NCI-H2029 (cell line): ENCODE measurements around the gene ALOXE3.

Source experiments
- DNase-seq: peaks from one replicate; lab custom pipeline; 2025; lab: John Stamatoyannopoulos, UW

Gene ALOXE3

DNA sequence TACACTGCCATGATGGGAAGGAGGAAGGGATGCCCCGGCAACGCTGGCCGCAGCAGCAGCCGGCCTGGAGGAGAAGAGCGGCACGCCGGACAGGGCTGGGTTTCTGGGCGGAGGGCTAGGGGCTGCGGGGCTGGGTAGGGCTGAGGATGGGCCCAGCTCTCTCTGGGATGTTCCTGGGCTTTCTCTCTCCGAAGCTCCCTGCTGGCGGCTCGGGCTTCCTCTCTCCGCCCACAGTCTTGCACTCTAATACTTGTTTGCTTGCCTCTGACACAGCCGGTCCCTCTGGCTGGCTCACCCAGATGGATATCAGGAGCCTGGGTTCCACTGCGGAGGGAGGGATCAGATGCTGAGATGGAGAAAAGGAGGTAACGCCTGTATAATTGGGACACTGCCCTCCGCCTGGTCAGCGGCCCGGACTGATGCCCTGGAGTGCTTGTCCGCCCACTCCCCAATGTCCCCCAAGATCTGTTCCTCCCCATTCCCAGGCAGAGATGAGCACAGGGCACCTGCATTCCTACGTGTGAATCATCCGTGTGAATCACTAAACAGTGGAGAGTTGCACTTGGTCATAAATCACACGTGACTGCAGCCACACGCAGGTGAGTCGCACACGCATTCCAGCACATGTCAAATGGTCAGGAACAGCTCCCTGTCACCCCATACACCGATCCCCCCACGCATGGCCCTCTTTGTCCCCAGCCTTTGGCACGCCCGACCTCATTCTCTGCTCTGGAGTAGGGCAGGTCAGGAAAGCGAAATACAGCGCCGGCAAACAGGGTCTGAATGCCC is at the start of gene ALOXE3:
TSS of gene ALOXE3 (minus strand) at position 535 of the 789 bp plus-strand sequence. CDS start at position 11, 524 bp downstream.
- no peak for DNase-seq

DNA sequence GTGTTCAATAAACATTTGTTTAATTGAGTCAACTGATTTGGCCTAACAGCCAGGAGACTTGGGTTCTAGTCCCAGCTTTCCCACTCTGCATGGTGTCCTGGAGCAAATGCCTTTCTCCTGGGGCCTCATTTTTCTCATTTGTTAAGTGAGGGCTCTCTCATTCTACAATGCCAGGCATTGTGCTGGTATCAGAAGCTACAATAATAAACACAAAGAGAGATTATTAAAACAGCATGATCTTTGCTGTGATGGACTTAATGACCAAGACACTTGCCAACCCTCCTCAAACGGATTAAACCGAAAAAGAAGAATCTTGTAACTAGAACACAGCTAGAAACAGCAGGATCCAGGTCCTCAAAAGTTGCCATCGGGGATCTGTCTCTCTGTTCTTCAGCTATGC is 49.2 kb upstream of the ALOXE3 start:
- no peak for DNase-seq

DNA sequence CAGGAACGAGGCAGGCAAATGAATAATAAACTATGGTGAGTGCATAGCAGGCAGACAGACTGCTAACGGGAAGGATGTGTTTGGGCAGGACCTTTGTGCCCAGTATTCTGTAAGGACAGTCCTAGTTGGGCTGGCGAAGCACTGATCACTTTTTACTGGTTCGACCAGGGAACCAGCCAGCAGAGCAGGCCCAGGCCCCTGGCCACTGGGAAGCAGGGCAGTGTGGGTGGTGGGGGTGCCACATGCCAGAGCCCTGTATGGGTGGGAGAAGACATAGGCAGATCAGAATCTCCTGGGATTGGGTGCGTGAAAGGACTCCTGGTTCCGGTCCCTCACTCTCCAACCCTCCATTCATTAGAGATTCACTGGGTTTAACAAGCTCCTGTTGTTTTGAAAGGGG is 48.4 kb upstream of the ALOXE3 start:
- no peak for DNase-seq

DNA sequence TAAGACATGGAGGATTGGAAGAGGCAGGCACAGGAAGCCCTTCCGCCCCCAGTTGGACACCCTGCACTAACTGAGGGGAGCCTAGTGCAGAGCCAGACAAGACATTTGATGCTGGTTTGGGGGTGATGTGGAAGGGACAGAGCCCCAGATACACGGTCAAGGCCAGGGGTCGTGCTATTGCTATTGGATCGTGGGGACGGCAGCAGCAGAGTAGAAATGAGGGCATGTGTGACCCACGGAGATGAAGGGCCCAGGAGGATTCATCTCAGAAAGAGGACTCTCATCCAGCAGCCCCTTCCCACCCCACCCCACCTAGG is 46.5 kb upstream of the ALOXE3 start:
- DNase-seq = no peak

DNA sequence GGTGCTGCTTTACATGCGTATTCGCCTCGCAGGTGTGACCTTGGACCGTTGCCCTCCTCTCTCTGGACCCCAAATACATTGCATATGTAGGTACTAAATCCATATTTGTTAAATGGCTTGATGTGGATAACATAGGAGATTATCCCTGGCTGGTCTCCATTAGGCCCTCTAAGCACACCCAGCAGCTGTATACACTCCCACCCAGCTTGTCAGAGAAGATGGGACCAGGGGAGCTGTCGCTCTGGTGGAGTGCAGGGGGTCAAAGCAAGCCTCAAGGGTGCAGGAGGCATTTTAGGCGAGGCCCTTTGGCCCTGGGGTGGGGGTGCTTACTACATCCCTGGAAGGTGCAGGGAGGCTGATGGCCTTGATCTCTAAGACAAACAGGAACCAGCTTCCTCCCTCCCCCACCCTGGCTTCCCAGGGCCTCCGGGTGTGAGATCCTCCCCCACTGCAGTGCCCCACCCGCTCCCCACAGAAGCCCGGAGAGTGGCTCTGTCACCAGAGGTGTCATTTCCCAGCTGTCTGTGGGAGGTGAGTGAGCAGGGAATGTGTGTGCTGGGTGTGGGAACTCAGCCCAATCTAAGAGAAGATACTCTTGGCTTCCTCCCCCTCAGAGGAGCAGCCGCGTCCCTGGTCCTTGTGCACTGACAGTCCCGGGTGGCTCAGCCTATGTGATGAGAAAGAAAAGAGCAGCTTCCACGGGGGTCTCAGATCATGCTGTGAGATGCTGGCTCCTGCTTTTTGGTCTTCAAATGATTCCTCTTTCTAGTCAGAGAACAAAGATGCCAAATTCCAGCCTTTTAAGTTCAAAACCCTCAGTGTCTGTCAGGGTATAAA is 45.9 kb upstream of the ALOXE3 start:
- DNase-seq = no peak

DNA sequence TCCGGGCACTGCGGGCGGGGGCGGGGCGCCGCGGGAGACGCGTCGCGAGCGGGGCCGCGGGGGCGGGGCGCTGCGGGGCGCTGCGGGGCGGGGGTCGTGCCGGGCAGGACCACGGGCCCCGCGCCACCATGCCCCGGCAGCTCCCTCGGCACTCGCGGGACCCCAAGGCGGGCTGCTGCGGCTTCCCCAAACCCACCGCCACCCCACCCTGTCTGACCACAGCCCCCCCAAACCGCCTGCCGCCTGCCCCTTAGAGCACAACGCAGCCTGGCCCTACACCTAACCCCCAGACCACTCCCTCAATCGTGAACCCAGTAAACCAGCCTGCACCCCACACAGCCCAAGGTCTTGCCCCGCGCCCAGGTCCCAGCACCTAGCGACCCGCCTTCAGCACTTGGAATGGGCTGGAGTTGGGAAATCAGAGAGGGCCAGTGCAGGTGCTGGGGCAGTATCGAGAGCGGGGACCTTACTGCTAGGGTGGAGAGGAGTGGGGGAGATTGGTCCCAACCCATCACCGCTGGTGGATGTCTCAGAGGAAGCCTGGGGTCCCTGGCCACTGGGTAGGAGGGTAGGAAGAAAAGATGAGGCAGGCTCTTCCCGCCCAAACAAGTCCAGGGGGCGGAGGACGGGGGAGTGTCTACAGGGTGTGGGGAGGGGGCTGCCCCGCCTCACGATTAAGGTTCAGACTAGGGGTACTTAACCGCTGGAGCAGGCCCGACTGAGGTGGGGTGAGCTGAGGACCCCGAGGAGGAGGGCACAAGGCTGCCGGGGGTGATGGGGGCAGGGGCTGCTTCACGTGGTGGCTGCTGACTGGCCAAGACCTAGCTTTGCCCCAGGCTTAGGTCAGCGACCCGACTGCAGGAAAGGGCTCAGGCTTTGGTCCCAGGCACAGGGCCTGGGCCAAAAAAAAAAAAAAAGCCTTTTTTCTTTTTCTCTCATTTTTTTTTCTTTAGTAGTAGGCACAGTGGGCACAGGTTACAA is 45.0 kb upstream of the ALOXE3 start:
- no peak for DNase-seq

DNA sequence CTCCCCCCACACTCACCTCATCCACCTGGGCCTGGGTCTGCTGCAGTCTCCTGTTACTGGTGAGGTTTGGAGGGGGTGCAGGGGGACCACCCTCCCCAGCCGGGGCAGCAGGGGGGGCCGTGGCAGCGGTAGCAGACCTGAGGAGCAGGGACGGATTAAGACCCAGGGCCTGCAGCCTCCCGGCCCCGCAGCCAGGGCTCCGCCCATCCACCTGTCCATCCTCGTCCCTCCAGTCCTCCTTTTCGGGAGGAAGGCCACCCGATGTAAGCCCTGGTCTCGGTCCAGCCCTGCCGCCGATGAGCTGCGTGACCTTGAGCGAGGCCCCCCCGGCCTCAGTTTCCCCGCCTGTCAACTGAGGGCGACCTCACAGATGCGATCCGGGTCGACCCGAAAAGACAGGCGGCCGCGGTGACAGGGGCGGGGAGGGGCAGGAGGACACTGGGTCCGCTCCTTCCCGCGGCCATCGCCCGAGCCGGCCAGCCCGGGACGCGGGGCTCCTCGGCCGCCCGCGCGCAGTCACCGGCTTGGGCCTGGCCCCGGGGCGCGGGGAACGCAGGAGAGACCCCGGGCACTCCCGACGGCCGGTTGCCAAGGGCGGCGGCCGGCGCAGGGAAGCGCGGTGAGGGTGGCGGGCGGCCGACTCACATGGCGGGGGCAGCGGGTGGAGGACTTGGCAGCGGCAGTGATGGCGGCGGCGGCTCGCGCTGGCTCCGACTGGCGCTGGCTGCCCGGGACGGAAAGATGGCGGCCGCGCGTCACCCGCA is 44.1 kb upstream of the ALOXE3 start, which contains the start of gene VAMP2:
TSS of gene VAMP2 (minus strand) at position 716 of the 764 bp plus-strand sequence. CDS start at position 647, 69 bp downstream.
- DNase-seq = peak; percentile 44

DNA sequence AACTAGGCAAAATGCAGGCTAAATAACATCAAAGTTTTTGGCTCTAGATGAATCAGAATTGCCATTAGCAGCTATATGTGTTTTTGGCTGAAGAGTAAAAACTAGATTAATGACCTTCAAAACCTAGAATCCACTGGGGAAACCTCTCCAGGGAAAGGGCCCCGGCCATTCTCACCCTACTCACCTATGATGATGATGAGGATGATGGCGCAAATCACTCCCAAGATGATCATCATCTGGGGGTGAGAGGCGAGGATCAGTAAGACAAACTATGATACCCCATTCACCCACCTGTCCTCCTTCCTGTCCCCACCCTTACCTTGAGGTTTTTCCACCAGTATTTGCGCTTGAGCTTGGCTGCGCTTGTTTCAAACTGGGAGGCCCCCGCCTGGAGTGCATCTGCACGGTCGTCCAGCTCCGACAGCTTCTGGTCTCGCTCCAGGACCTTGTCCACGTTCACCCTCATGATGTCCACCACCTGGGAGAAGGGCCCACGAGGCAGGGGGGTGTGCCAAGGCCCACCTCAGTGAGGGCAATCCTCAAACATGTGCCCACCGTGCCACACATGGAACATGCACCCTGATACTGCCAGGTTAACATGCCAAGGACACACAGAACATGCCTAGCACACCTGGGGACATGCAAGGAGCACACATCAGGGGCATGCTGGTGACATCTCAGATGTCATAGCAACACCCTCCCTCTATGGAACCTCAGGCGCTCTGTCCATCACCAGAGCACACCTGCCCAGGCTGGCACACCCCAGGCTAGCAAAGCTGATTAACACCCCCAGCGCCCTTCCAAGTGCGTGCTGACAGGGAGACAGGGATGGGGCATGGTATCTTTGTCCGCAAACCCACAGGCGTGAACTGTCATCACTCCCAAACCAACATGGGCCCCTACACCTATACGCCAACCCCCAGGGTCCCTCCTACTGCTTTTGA is 43.2 kb upstream of the ALOXE3 start:
- DNase-seq = no peak

DNA sequence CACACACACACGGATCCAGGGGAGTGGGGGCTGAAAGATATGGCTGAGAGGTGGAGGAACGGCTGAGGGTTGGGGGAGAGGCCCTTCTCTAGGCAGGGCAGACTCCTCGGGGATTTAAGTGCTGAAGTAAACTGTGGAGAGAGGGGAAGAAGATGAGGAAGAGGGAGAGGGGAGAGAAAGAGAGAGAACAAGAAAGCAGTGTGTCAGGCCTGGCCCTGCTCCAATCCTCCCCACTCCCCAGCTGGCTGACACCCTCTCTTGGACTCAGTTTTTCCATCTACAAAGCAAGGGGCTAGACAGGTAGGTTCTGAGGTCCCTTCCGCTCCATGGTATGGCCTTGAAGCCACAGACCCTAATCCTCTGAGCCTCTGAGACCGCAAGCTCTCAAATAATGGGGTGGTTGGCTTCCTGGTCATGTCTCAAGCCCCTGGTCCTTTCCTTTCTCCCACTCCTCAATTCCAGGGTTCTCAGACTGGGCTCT is 42.5 kb upstream of the ALOXE3 start:
- DNase-seq = no peak

DNA sequence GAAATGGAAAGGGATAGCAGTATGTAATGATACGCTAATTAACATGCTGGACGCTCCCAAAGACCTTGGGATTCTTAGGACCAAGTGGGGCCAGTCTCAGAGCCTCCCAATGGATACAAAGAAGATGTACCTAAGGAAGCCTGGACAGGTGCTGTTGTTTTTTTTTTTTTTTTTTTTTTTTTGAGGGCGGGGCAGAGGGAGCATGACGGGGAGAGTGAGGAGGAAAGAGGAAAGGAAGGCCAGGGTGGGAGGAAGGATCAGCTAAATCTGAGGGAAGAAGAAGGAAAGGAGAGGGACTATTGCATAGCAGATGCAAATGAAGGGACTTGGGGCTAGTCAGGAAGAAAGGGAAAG is 41.9 kb upstream of the ALOXE3 start:
- no peak for DNase-seq

DNA sequence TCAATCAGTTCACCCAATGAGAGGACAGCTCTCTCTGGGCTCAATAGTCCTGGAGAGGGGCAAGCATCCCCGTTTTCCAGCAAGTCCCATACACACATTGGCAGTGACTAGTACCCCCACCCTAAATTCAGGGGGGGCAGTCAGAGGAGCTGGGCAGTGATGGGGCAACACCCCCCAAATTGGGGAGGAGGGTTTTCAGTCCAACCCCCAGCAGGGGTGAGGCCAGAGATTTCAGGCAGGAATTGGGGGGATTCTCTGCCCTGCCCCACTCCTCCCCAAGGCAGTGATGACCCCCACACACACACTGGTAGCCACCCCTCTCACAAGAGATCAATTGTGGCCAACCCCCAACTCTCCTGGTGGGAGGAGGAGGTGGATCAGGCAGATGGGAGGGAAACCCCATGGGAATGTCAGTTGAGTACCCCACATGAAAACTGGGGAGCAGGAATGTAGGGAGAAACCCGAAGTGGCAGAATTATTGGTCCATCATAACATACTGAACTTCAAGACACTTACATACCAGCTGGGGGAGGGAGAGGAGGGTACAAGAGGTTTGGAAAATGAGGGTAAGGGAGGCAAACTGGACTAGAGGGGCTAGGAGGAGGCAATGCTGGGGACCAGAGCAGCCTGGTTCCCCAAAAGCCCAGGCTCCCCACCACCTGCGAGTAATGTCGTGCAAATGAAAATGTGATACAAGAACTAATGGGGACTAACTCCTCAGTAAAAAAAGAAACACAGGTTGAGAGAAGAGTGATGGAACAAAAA is 41.3 kb upstream of the ALOXE3 start:
- no peak for DNase-seq

DNA sequence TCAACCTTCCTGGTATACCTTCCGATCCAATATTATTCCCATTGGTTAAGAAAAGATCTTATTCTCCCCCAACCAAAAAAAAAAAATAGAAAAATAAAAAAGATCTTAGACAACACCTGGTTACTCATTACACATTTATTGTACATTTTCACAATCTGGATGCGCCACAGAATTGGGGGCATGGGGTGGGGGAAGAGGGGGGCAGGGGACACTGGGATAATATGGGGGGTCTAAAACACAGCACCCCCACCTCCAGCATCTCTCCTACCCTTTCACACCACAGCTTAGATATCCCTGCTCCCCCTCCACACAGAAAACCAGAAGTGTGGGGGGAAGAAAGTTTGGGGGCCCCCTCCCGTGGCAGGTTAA is 40.7 kb upstream of the ALOXE3 start:
- DNase-seq = no peak

DNA sequence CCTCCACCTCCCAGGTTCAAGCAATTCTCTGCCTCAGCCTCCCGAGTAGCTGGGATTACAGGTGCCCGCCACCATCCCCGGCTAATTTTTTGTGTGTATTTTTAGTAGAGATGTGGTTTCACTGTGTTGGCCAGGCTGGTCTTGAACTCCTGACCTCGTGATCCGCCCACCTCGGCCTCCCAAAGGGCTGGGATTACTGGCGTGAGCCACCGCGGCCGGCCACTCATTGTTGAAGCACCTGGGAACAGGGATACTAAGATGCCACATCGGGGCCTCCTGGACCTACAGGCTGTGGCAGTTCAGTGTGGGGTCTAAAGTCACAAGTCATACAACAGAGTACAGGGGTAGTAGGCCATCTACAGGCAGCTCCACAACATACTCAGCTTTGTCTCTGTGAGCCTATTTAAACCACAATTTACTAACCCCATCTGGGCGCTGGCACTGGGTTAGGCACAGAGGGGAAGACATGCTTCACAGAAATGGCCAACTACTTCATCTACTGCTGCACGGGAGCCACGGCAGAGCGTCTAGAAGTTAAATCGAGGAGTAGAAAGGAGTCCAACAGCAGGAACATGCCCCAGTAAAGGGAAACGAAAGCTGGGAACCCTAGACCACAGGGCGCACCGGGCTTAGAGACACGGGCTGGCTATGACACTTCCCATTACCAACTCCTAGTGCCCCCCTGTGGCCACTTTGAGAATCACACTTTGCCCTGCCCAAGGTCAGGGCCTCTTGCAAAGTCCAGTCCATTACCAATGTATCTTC is 40.1 kb upstream of the ALOXE3 start:
- DNase-seq = peak; percentile 55

DNA sequence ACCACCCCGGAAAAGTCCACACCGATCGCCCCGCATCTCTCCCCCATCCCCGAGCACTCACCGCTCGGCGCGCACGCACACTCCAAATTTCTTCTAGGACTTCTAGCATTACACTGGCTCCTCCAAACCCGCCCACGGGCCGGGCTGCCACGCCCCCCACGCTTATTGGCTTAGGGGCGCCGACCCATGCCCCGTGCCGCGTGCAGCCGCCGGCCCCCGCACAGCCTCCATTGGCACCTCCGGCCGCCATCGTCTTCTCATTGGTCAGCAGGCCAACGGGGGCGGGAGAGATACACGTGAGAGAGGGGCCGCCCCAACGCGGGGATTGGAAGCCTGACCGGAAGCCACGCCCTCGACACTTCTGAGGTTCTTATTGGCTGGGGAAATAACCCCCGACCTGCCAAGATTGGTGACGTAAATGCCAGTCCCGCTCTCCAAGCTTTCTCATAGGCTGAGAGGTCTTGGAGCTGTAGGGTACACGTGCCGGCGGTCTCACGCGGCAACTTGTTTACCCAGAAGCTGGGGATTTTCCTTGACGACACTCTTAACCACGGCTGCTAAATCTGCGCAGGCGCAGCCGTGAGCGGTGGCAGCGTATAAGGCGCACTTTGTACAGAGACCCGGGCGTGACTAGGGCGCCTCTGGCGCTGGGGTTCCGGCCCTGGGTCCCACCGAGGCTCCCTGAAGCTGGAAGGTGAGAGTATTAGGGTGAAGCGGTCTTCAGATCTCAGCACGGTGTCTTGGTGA is 38.1 kb upstream of the ALOXE3 start:
- peak; percentile 97 for DNase-seq

DNA sequence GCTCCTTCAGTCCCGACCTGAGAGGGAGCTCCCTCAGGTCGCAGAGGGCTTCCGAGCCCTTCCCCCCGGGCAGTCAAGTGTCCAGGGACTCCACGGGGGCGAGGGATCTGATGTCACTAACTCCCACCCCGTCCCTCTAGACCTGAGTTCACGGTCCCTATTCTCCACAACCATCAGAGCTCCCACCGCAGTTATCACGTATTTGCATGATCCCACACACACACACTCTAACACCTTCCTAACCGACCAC is 37.6 kb upstream of the ALOXE3 start:
- no peak for DNase-seq

DNA sequence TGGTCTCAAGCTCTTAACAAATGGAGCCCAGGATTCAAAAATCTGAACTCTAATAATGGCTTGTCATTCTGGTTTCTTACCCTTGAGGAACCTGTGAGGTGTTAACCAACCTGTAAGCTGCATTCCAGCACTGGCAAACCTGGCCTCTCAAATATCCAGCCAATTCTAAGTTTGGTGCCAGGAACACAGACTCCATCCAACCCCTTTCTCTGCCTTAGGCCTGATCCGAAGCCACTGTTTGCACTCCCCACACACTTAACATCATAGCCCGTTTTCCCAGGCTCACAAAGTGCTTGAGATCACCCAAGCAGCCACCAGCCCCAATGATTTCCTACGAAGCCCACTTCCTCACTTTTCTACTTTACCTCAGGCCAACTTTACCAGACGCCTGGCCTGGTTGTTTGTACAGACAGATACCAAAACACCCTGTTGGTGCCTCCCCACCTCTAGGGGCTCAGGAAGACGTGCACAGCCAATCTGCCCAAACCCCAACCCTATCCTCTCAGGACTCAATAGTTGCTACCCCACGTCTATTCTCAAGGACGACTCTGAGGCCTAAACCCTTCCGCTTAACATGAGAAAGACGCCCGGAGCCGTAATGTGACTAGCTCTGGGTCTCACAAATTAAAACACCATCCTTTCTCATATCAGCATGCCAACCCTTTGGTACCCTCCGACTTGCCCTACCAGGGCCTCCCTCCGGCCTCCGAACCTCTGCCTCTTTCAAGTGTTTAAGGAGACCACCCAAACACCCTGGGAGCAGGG is 37.1 kb upstream of the ALOXE3 start:
- no peak for DNase-seq

DNA sequence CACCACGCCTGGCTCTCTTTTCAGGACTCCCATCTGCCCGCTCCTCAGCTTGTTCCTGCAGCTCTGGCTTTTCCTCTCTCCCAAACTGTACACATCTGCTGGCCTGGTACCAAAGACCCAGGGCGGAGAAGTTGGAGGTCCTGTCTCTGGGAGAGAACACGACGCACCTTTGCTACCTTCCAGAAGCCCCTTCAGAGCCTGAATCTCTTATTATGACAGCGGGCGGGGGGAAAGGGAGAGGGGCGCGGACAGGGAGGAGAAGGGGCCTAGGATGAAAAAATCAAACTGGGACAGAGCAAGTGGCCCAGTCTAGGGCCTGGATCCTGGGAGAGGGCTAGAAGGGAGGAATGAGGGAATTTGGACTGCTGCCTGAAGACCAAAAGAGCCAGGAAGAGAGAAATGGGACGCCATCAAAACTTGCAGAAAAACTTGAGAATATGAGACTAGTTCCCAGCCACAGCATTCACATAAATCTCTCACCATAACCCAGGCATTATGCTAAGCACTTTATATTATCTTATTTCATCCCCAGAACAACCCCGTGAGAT is 36.4 kb upstream of the ALOXE3 start:
- DNase-seq = no peak
